AG04450 (cell line): ENCODE results near the gene CALML6. TPM values are rescaled to one million over a fixed set of nuclear protein-coding genes. Genes with fewer than 3 reads are reported as not detected.

Experiments used
- CTCF ChIA-PET: fragments of 300-600, 350-600 bp; formaldehyde crosslinking; extraction: SDS; loops from one replicate; lab custom pipeline; 2022; ENCODE audit warnings: antibody characterized with exemption, inconsistent platforms; lab: Charles Lee
- POLR2A ChIA-PET: fragments of 350-600 bp; formaldehyde crosslinking; extraction: SDS; loops from one replicate; lab custom pipeline; 2021; ENCODE audit warnings: antibody characterized with exemption, inconsistent platforms; lab: Yijun Ruan, JAX
- DNase-seq: peaks from one replicate; pipeline ENCODE4 v3.0.0-alpha.2; 2011; ENCODE audit warnings: low read depth, low spot score
- H3K27ac ChIP-seq: one replicate; pipeline ENCODE4 v1.5.1; 2012; ENCODE audit warnings: low read depth, low read length, control low read depth
- H3K27me3 ChIP-seq: one replicate; pipeline ENCODE4 v1.6.0; 2012; ENCODE audit warnings: low read length; ENCODE audit not compliant: control insufficient read depth, insufficient read depth
- H3K4me3 ChIP-seq: 2 replicates; pipeline ENCODE4 v1.5.1; 2011; ENCODE audit warnings: mild to moderate bottlenecking, low read depth, low read length, control low read depth
- H3K9me3 ChIP-seq: 2 replicates; pipeline ENCODE4 v1.5.1; 2012; ENCODE audit warnings: low read length; ENCODE audit not compliant: control insufficient read depth, insufficient read depth
- polyA plus RNA-seq: library from polyadenylated mRNA; depleted of rRNA; stranded (reverse); fragments of >200 nt; gene quantifications from 2 replicates; pipeline ENCODE4 v1.2.3, GENCODE V29; 2011
- TF ChIP-seq, protein P1 (sequence below): IDR thresholded peaks from 2 replicates; pipeline ENCODE4 v1.5.1; 2011; ENCODE audit warnings: low read depth, low read length, control low read depth, inconsistent platforms

Gene CALML6
- polyA plus RNA-seq, 1 experiment: 0.21 TPM

DNA sequence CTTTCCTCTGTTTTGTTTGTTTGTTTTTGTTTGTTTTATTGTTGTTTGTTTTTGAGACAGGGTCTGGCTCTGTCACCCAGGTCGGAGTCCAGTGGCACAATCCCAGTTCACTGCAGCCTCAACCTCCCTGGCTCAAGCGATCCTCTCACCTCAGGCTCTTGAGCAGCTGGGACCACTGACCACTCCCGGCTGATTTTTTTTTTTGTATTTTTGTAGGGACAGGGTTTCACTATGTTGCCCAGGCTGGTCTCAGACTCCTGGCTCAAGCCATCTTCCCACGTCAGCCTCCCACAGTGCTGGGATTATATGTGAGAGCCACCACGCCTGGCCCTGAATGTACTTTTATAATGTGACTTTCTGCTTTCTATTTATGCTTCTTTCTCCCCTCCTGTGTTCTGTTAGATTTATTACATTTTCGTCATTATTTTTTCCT lies 5.0 kb upstream of the CALML6 start:
- H3K9me3 ChIP-seq: no peaks in the 10 kb centered on the region; the same call in 1 of the 2 replicates
- TF ChIP-seq, protein P1, sequence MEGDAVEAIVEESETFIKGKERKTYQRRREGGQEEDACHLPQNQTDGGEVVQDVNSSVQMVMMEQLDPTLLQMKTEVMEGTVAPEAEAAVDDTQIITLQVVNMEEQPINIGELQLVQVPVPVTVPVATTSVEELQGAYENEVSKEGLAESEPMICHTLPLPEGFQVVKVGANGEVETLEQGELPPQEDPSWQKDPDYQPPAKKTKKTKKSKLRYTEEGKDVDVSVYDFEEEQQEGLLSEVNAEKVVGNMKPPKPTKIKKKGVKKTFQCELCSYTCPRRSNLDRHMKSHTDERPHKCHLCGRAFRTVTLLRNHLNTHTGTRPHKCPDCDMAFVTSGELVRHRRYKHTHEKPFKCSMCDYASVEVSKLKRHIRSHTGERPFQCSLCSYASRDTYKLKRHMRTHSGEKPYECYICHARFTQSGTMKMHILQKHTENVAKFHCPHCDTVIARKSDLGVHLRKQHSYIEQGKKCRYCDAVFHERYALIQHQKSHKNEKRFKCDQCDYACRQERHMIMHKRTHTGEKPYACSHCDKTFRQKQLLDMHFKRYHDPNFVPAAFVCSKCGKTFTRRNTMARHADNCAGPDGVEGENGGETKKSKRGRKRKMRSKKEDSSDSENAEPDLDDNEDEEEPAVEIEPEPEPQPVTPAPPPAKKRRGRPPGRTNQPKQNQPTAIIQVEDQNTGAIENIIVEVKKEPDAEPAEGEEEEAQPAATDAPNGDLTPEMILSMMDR: no peak
- peak overlapping the region; percentile 55 for H3K4me3 ChIP-seq
- ChIA-PET CTCF (interaction anchor here (0.6 to 2.7 kb wide), 5 partner anchors 9 to 265 kb away, joined by 3 to 13 read pairs (median 3); no protein-coding TSS in a partner anchor), POLR2A (no interaction called here)
- H3K27ac ChIP-seq: no peak overlapping the region
- no peak for DNase-seq
- H3K27me3 ChIP-seq: peaks cover 2% of the 10 kb centered on the region

GRCh38 chr1:1910651-1911331 lies 4.3 kb upstream of the CALML6 start:
- Histone ChIP-seq H3K27me3 (peaks cover 2% of the 10 kb centered on the region), H3K27ac (no peak overlapping the region), H3K9me3 (no peaks in the 10 kb centered on the region; the same call in 1 of the 2 replicates), H3K4me3 (no peak overlapping the region)
- TF ChIP-seq, protein P1: no peak
- DNase-seq: no peak
- CTCF ChIA-PET: no interaction called here
- POLR2A ChIA-PET: no interaction called here

DNA sequence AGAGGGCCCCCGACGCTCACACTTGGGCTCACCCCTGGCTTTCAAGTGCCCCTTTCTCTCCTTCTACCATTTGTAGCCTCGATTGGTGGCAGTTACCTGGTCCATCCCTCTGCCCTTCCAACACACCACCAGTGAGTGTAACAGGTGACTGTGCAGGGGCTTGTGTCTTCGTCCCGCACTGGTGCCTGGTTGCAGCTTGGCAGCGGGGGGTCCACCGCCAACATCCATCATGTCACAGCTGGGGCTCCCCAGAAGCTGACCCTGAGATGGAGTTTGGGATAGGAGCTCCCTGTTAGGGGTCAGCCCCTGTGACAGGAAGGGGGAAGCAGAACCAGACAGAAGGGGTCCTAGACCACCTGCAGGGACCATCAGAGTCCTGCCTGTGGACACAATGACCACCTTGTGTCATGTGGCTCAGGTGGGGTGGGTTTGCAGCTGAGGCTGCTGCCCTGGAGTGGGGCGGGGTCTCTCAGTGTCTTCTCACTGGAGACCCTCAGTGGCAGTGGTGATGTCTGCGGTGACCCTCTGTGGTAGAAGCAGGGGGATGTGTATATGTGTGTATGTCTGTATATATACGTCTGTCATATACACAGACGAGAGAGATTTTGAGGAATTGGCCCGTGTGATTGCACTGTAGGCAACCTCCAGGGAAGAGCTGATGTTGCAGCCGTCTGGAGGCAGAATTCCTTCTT lies 3.6 kb upstream of the CALML6 start:
- H3K9me3 ChIP-seq: no peaks in the 10 kb centered on the region; the same call in 1 of the 2 replicates
- ChIA-PET POLR2A (no interaction called here), CTCF (no interaction called here)
- no peak overlapping the region for H3K27ac ChIP-seq
- H3K27me3 ChIP-seq: peaks cover 2% of the 10 kb centered on the region
- TF ChIP-seq, protein P1: no peak
- H3K4me3 ChIP-seq: no peak overlapping the region
- no peak for DNase-seq

DNA sequence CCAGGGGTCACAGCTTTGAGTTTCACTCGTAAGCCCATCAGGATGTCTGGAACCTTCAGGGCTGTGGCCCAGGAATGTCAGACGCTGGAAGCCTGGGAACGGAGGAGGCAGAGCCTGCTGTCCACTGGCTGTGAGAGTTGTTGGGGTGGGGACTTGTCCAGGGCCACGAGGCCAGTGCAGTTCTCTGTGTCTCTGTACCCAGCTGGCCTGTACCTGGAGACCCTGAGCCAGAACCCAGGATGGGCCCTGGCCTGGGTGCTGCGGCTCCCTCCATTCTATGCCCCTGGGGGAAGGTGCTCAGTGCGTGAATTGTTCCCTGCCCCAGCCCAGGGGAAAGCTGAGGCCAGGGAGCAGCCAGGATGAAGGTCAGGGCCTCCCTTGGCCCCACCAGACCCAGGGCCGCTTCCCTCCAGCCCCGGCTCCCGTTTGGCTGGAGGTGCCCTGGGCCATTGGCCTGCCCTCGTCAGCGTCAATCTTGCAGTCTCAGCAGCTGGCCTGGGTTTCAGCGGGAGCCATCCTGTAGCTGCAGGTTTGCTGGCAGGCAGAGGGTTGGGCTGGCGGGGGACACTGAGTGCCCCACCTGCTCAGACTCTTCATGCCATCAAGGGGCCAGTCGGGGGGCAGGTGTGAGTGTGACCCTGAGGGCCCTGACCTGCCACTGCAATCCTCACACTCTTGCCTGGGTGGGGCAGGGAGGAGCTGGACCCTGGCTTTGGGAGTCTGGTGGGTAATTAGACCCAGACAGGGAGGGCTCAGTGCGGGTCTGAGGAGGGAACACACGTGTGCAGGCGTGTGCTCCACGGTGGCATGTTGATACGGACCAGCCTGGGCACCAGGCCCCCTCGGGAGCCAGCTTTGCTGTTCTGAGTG lies 724 bp upstream of the CALML6 start:
- CTCF ChIA-PET: no interaction called here
- peaks cover under 1% of the 10 kb centered on the region; the same call in 1 of the 2 replicates for H3K9me3 ChIP-seq
- no peak for DNase-seq
- H3K27ac ChIP-seq: no peak overlapping the region
- TF ChIP-seq, protein P1: no peak
- H3K27me3 ChIP-seq: peaks cover 6% of the 10 kb centered on the region
- no peak overlapping the region for H3K4me3 ChIP-seq
- POLR2A ChIA-PET: no interaction called here
